K562 (cell line): ENCODE measurements around the gene FRG1. TPM values are rescaled to one million over a fixed set of nuclear protein-coding genes. Genes with fewer than 3 reads are reported as not detected.
"Not testable (repeated sequence)": the region's sequence is repeated elsewhere in the genome, so short reads cannot be mapped to it uniquely, and the experiment has no call there.

ENCODE experiments used
- ATAC-seq: fragments of 200-7000 bp; cut with Tn5 transposase; 3 replicates; pipeline ENCODE4 v1.9.1; 2020; ENCODE audit warnings: moderate library complexity
- BruUV-seq: library from RNA; stranded (reverse); fragments of 400-500 nt; replicated peaks from 2 replicates; lab custom pipeline; 2021; lab: Mats Ljungman, UMichigan
- CTCF ChIA-PET: fragments of 300-600 bp; formaldehyde crosslinking; extraction: SDS; loops from one replicate; lab custom pipeline; 2021; ENCODE audit warnings: low intra/inter-chr PET ratio; lab: Yijun Ruan, JAX
- POLR2A ChIA-PET: fragments of 300-600, 350-650 bp; sonication (Branson Sonifier 250); formaldehyde crosslinking; extraction: SDS; loops from one replicate; lab custom pipeline; 2021; ENCODE audit warnings: antibody characterized with exemption, inconsistent platforms; lab: Yijun Ruan, JAX
- DNase-seq, 4 experiments: peaks; one replicate each; pipeline versions ENCODE4 v3.0.0 to v3.0.0-alpha.2; 2011 to 2018; ENCODE audit warnings: low spot score in 3 of 4, mixed read lengths in 3 of 4; ENCODE audit errors: extremely low read depth in 1 of 4
- FAIRE-seq: peaks from 2 replicates; lab custom pipeline; 2011; peaks lifted over from hg19 to GRCh38; lab: Jason Lieb, UNC
- H2AFZ ChIP-seq: 2 replicates; pipeline ENCODE4 v1.6.0; 2011; ENCODE audit warnings: low read depth, low read length, control low read depth, inconsistent platforms
- H3K27ac ChIP-seq: fragments of 200-600 bp; 3 replicates; pipeline ENCODE4 v1.8.0; 2011; ENCODE audit warnings: low read depth, mild to moderate bottlenecking, control low read depth, inconsistent platforms, low read length, moderate library complexity, mixed read lengths; ENCODE audit errors: extremely low read depth
- H3K27me3 ChIP-seq, 2 experiments: fragments of 300-600 bp in 1 of 2; 2 replicates in 1 of 2; 3 replicates in 1 of 2; pipeline versions ENCODE4 v1.6.0 to v1.8.0; 2011; ENCODE audit warnings: inconsistent platforms in 2 of 2, low read length in 2 of 2, mild to moderate bottlenecking in 1 of 2, mixed read lengths in 1 of 2, moderate library complexity in 1 of 2; ENCODE audit not compliant: control insufficient read depth in 2 of 2, insufficient read depth in 2 of 2
- H3K36me3 ChIP-seq: fragments of 300-600 bp; 3 replicates; pipeline ENCODE4 v1.8.0; 2011; ENCODE audit warnings: mild to moderate bottlenecking, low read length, inconsistent platforms; ENCODE audit not compliant: control insufficient read depth, insufficient read depth
- H3K4me1 ChIP-seq, 2 experiments: fragments of 200-600 bp in 1 of 2; replicated peaks in 1 of 2; 2 replicates in 1 of 2; 3 replicates in 1 of 2; pipeline versions ENCODE4 v1.5.1 to v1.8.0; 2011; ENCODE audit warnings: inconsistent platforms in 2 of 2, low read length in 2 of 2, mild to moderate bottlenecking in 1 of 2, mixed read lengths in 1 of 2, moderate library complexity in 1 of 2; ENCODE audit not compliant: control insufficient read depth in 2 of 2, insufficient read depth in 2 of 2
- H3K4me2 ChIP-seq: 2 replicates; pipeline ENCODE4 v1.6.1; 2011; ENCODE audit warnings: low read length, control low read depth, inconsistent platforms, mixed read lengths; ENCODE audit not compliant: insufficient read depth
- H3K4me3 ChIP-seq: fragments of 200-600 bp; sonication (generic), shearing (Covaris generic); 2 replicates; pipeline ENCODE4 v1.5.1; 2016; ENCODE audit warnings: control low read depth, inconsistent platforms
- H3K79me2 ChIP-seq: fragments of 200-600 bp; 3 replicates; pipeline ENCODE4 v1.8.0; 2011; ENCODE audit warnings: low read length, inconsistent platforms; ENCODE audit not compliant: control insufficient read depth, insufficient read depth
- H3K9ac ChIP-seq, 2 experiments: 2 replicates each; pipeline versions ENCODE4 v1.6.0 to v1.6.1; 2011; ENCODE audit warnings: low read depth in 2 of 2, low read length in 2 of 2, control low read depth in 1 of 2, inconsistent platforms in 1 of 2, mild to moderate bottlenecking in 1 of 2, mixed read lengths in 1 of 2; ENCODE audit not compliant: insufficient read depth in 1 of 2
- H3K9me1 ChIP-seq: one replicate; pipeline ENCODE4 v1.6.0; 2011; ENCODE audit warnings: inconsistent platforms, mild to moderate bottlenecking, low read length, moderate library complexity; ENCODE audit not compliant: control insufficient read depth, insufficient read depth
- H3K9me3 ChIP-seq: replicated peaks from 2 replicates; pipeline ENCODE4 v1.5.1; 2011; ENCODE audit warnings: low read depth, low read length, inconsistent platforms; ENCODE audit not compliant: control insufficient read depth, insufficient read depth
- H4K20me1 ChIP-seq: replicated peaks from 2 replicates; pipeline ENCODE4 v1.6.1; 2011; ENCODE audit warnings: low read length, inconsistent platforms, mixed read lengths; ENCODE audit not compliant: control insufficient read depth, insufficient read depth
- ARID1B ChIP-seq: fragments of 450-650 bp; IDR thresholded peaks from 2 replicates; pipeline ENCODE4 v1.6.1; 2016; ENCODE audit warnings: antibody characterized with exemption, mild to moderate bottlenecking, inconsistent platforms
- CBFA2T2 ChIP-seq: fragments of 450-650 bp; conservative IDR thresholded peaks from 2 replicates; pipeline ENCODE4 v1.6.1; 2017; ENCODE audit warnings: mild to moderate bottlenecking
- CBFA2T3 ChIP-seq: fragments of 450-650 bp; IDR thresholded peaks from 2 replicates; pipeline ENCODE4 v1.6.1; 2017
- NCOR1 ChIP-seq: fragments of 450-650 bp; IDR thresholded peaks from 2 replicates; pipeline ENCODE4 v1.6.1; 2016; ENCODE audit warnings: mild to moderate bottlenecking, moderate library complexity
- PRDM10 ChIP-seq: fragments of 450-650 bp; IDR thresholded peaks from 2 replicates; pipeline ENCODE4 v1.6.1; 2018; ENCODE audit not compliant: partially characterized antibody
- TAL1 ChIP-seq: fragments of 450-650 bp; IDR thresholded peaks from 2 replicates; pipeline ENCODE4 v1.6.1; 2016; ENCODE audit warnings: mild to moderate bottlenecking
- TCF3 ChIP-seq: sonication (generic); formaldehyde crosslinking; IDR thresholded peaks from 2 replicates; pipeline ENCODE4 v1.4.0; 2020; ENCODE audit warnings: mild to moderate bottlenecking, missing genetic modification reagents
- WGBS: fragments of 100-300 bp; shearing (Covaris generic); methylation state at CpG from one replicate; pipeline ENCODE4 v1.1.6; 2016; ENCODE audit warnings: low coverage, mixed read lengths; ENCODE audit not compliant: insufficient coverage; ENCODE audit errors: missing lambda C conversion rate; 5-methylcytosine and 5-hydroxymethylcytosine counted together
- in situ Hi-C: fragments of 300-500 bp; cut with MboI; formaldehyde crosslinking; loops from 4 replicates; pipeline ENCODE4 v1.15.0; 2018; ENCODE audit warnings: inconsistent platforms, mixed read lengths
- intact Hi-C: fragments of 100-400 bp; cut with micrococcal nuclease; formaldehyde crosslinking; loops from 2 replicates; pipeline ENCODE4 v1.14.2; 2022
- polyA plus RNA-seq, 8 experiments: library from polyadenylated mRNA; depleted of rRNA in 4 of 8; stranded (reverse) in 5 of 8; unstranded in 3 of 8; fragments of >200 nt; fragmentation: Nextera tagmentation in 2 of 8; fragmentation: Illumina TruSeq in 1 of 8; extraction: Ambion mirVana in 2 of 8; extraction: Trizol in 1 of 8; gene quantifications; 2 replicates each; pipeline versions ENCODE4 v1.2.1 to v1.2.3, GENCODE V29; 2011 to 2014; ENCODE audit warnings: inconsistent platforms in 1 of 8, missing spikeins in 1 of 8
- total RNA-seq, 7 experiments: library from RNA; depleted of rRNA in 6 of 7; stranded (reverse); fragments of >200 nt in 6 of 7; fragmentation: Illumina TruSeq in 2 of 7; extraction: Trizol in 2 of 7; gene quantifications; 2 replicates each; pipeline versions ENCODE4 v1.2.1 to v1.2.3, GENCODE V29; 2011 to 2021; ENCODE audit warnings: low replicate concordance in 1 of 7

The FRG1 gene
- total and polyA plus RNA-seq, 9 of the 15 experiments (the other 6 are each of a cell fraction or from before 2014, with no cell fraction given) = 36.4 to 203 (median 112) TPM

- BruUV-seq, CTCF ChIA-PET, H3K4me1 ChIP-seq, H2AFZ ChIP-seq, H3K4me2 ChIP-seq, intact Hi-C loops, in situ Hi-C loops, H4K20me1 ChIP-seq, H3K9me3 ChIP-seq, H3K9me1 ChIP-seq, H3K27me3 ChIP-seq, ATAC-seq, H3K27ac ChIP-seq, H3K36me3 ChIP-seq, H3K79me2 ChIP-seq, FAIRE-seq, H3K4me3 ChIP-seq, H3K9ac ChIP-seq: not testable (repeated sequence)
- DNase-seq = peak in 1 of 4 experiments; percentile 9
- POLR2A ChIA-PET = interaction anchor here (0.6 kb wide), 1 partner anchor 15 kb away, joined by 4 read pairs; no protein-coding TSS in a partner anchor
- peak; percentile 16 for TF ChIP-seq PRDM10
- peak; percentile 64 for TF ChIP-seq CBFA2T3
- peak; percentile 67 for TF ChIP-seq ARID1B
- peak; percentile 51 for TF ChIP-seq NCOR1
- peak; percentile 39; the same call in 1 of the 2 replicates for TF ChIP-seq CBFA2T2
- TF ChIP-seq TCF3 = peak; percentile 34; the same call in 1 of the 2 replicates
- peak; percentile 56 for TF ChIP-seq TAL1
- 0% methylated on average over 4 of the region's 5 CpGs for WGBS
These were observed 13.9 kb upstream of the FRG1 start for GRCh38 chr4:189926742-189927141.
